ENCODE measurements around the gene MRPS26. TPM values are rescaled to one million over a fixed set of nuclear protein-coding genes. Genes with fewer than 3 reads are reported as not detected.

The MRPS26 gene
- total and polyA plus RNA-seq, 2 of the 13 experiments (the other 11 are each of a cell fraction or from before 2014, with no cell fraction given), result 89.8 to 187 TPM

GRCh38 chr20:3039426-3039825 lies 6.4 kb upstream of the MRPS26 start (continued):
- no peak for TF ChIP-seq PLSCR1 (CRISPR knock-in tag; IDR thresholded peaks at IDR 0.05; ENCODE audit: borderline replicate concordance)
- TF ChIP-seq THAP9 (CRISPR knock-in tag; IDR thresholded peaks at IDR 0.05; ENCODE audit: borderline replicate concordance), result no peak
- no peak for TF ChIP-seq ZNF883 (CRISPR knock-in tag; IDR thresholded peaks at IDR 0.05; ENCODE audit: not compliant biosample characterization)

- FAIRE-seq, result no peak
- H3K27ac ChIP-seq (ENCODE audit: extremely low read length, insufficient read depth, low read length), result no peak overlapping the region
- intact Hi-C loops (cut with micrococcal nuclease; ENCODE audit: unreplicated experiment) (loop anchor here (10.0 kb wide), 1 partner anchor 125 kb away; no protein-coding TSS in a partner anchor), in situ Hi-C loops (cut with HindIII; ENCODE audit: extremely low pct_ligation_motif_present, low pct_unique_long_range_greater_than_20kb) (no loop called here)
- ChIA-PET CTCF (ENCODE audit: low intra/inter-chr PET ratio, low total read pairs) (no interaction called here), POLR2A (no interaction called here)
- no peak overlapping the region for H3K9ac ChIP-seq (ENCODE audit: insufficient read depth, low read depth, low read length)
- no peak for DNase-seq (ENCODE audit: low spot score)
- 93% methylated on average over 4 of the region's 8 CpGs for WGBS (ENCODE audit: low lambda C conversion rate)
- no peaks in the 10 kb centered on the region for H3K27me3 ChIP-seq (ENCODE audit: control insufficient read depth in 1 of 2, insufficient read depth in 2 of 2, low read length in 2 of 2)
- H3K4me2 ChIP-seq (ENCODE audit: low read depth, low read length), result no peak overlapping the region
- ATAC-seq, result no peak
- no peaks in the 10 kb centered on the region for H3K79me2 ChIP-seq (ENCODE audit: insufficient read depth, low read length)
- no TSS peak for BruUV-seq (replicated peaks)
- TF ChIP-seq ZNF777 (CRISPR knock-in tag; IDR thresholded peaks at IDR 0.05) (no peak), ZNF225 (CRISPR knock-in tag; IDR thresholded peaks at IDR 0.05) (peak; percentile 28; the same call in 1 of the 2 replicates)
- no peak overlapping the region for H3K4me3 ChIP-seq (replicated peaks in 1 of 3; ENCODE audit: insufficient read depth in 1 of 3, low read depth in 2 of 3, low read length in 3 of 3)
- H2AFZ ChIP-seq (ENCODE audit: low read length), result no peak overlapping the region
- no peaks in the 10 kb centered on the region for H3K9me3 ChIP-seq (ENCODE audit: low read length)
- H3K4me1 ChIP-seq (ENCODE audit: insufficient read depth, low read length), result peaks cover 21% of the 10 kb centered on the region
- H4K20me1 ChIP-seq (ENCODE audit: insufficient read depth, low read length), result no peaks in the 10 kb centered on the region
- peaks cover 38 to 52% of the 10 kb centered on the region in 2 experiments for H3K36me3 ChIP-seq (replicated peaks in 1 of 2; ENCODE audit: control insufficient read depth in 1 of 2, insufficient read depth in 2 of 2, low read length in 2 of 2)
Measured at GRCh38 chr20:3040086-3040485, 5.8 kb upstream of the MRPS26 start.
